Medulla oblongata (tissue), 1 donor: ENCODE measurements around the gene CDC5L.
"Not testable (repeated sequence)": the region's sequence is repeated elsewhere in the genome, so short reads cannot be mapped to it uniquely, and the experiment has no call there.

ENCODE experiments used
- DNase-seq: peaks from one replicate; pipeline ENCODE4 v3.0.0-alpha.2; 2015; ENCODE audit errors: extremely low spot score

The CDC5L gene

DNA sequence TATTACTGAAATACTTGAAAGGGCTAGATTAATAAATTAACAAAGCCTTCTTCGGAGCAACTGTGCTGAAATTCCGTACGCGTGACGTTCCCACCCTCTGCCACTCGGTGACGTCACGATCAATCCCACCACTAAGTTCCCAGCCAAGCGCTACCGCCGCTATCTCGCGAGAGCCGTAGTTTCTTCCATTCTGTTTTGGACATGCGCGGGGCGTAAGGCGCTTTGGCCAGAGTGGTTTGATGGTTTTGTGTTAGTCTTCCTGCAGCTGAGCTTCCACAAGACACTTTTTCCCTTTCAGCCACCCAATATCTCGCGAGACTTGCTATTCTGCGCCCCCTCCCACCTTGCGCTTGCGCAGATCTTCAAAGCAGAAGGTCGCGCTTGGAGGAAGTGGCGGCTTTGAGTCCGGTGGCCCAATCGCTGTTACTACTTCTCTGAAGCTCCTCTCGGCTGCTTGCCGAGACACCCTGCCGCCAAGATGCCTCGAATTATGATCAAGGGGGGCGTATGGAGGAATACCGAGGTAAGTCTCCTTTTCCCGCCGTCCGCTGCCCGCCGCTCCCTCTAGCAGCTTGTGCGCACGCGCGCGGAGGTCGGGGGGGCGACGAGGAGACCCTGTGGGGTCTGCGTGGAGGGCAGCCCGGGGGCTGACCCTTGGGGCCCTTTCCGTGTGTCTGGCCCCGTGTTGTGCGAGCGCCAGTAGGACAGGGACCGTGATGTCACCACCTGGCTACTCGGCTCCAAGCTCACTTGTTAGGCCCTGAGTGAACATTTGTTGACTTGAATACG lies at the start of gene CDC5L:
Gene CDC5L (plus strand): TSS at position 361 of the 789 bp plus-strand sequence. CDS start 118 bp downstream, at position 479.
- DNase-seq = peak; percentile 98

DNA sequence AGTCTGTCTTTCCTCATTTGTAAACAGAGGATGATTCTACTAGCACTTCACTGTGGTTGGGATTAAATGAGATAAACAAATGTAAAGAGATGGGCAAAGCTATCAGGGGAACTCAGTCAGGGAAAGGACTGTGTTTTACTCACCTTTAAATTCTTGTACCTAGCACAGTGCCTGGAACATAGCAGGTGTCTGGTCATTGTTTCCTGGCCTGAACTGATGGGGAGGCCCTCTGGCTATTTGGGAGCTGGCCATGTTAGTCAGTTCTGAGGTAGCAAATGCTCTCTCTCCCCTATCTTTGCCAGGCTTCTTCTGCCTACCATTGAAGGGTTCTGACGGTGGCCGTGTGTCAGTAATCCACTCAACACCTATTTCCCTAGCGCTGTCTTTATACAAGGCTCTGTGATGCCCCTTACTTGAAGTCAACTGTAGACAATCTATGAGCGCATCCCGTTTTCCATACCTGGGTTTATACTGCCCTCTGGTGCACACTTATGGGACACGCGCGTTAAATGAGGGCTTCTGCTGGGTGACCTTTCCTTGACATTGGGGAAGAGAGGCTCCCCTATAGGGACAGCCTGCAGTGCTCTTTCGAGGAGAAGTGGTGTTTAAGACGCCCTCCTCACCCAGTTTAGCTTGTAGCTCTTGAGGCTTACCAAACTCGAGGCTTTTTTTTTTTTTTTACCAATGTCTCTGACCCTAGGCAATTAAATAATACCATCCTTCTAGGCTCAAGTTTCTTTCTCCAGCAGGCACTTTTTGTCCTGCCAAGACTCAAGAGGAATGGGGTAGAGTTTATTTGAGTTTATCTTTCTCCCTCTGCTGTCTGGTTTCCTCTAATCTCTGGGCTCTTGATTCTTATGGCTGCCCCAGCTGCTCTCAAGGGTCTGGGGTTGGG lies 49.0 kb upstream of the CDC5L start:
- peak; percentile 82 for DNase-seq

DNA sequence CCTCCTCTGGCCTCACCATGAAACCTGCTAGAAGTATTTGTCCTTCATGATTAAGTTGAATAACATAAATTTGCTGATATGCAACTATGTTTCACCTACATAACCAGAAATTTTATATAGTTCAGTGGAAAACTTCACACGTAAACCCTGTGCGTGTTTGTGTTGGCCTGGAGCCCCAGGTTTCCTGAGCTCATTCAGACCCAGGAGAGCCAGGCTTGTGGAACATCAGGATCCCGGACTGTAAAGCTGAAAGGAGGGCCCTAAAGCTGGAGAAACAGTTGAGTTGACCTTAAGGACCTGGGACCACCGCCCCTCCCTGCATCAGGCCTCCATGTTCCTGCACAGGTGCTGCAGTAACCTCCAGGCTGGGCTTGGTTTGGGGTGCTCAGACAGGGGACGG lies 48.2 kb upstream of the CDC5L start:
- no peak for DNase-seq

DNA sequence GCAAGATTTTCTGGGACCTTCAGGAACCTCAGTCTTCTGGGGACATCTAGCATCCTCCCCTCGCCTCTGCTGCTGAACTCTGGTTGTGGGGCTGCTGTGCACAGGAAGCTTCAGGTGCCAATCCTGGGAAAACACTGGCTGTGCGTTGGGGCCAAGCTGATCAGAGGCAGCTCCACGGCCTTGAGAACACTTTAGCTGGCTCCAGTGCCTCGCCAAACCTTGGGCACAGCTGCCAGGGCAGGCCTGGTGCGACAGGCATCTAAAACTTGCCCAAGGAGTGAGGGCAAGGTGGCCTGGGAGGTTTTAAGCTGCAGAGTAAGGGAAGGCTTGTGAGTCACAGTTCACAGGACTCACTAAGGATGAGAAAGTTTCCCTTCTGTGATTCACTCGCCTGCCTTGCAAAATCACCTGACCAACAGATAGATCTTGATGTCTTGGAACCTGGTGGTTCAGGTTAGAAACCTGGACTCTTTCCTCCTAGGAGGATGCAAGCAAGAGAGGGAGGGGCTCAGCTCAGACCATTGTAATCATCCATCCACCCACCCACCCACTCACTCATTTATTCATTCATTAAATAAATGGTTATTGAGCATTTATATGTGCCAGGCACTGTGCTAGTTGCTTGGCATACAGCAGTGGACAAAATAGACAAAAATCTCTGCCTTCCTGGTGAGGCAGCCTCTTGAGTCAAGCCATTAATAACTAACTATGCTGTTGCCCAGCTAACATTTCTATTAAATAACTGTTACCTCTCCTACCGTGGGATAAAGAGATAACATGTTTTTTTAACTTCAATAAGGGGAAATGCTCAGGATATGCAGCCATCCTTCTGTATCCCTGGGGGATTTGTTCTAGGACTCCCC lies 47.5 kb upstream of the CDC5L start:
- no peak for DNase-seq

DNA sequence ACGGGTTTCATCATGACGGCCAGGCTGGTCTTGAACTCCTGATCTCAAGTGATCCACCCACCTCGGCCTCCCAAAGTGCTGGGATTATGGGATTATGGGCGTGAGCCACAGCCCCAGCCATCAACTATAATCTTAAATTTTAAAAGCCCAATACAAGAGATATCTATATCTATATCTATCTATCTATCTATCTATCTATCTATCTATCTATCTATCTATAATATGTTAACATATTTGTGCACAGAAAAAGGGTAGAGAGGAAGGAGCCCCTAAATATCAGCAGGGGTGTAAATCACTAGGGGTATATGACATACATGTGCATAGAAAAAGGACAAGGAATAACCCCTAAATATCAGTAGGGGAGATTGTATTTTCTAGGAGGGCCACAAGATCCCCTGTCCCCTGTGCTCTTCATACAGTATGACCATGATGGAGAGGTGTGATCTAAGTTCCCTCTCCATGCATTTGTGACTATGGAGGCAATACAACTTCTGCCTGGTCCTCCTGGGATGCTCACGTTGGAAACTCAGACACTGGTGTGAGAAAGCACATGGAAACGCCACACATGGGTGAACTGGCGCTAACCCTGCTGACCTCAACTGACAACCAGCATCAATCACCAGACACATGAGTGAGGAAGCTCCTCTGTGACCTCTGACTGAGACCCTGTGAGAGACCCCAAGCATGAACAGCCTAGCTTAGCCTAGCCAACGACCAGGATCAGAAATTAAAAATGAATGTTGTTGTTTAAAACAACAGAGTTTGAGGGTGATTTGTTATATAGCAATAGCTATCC lies 46.2 kb upstream of the CDC5L start:
- no peak for DNase-seq

DNA sequence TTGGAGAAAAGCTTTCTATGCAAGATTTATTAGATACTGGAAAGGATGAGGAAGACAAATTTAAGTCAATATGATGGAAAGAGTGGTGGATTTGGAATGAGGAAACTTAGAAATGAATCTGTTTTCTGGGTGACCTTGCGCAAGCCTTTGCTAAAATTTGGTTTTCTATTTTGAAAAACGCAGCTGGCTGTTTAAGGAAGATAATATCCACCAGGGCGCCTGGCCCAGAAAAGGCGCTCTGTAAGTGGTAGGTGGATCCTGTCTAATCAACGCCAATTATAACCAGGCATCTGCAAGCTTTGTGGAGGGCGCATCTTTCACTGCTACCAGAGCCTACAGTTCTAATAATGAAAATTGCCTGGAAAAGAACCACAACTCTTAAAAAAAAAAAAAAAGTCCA lies 45.5 kb upstream of the CDC5L start:
- DNase-seq = no peak

DNA sequence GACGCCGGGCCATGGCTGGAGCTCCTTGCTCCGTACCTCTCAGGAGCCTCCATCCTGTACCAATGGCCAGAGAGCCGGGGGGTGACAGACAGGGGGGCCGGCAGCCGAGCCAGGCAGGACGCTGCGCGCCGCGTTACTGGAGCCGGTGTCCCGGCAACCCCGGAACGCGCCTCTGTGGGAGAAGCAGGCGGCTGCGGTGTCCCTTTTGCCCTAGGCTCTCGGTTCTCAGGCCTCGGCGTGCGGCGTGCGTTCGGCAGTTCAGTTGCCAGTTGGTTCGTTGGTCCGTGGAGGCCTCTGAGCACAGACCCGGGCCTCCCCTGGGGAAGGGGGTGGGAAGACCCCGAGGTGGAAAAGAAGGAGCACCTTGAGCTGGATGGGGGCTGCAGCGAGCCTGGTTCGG lies 45.0 kb upstream of the CDC5L start, which contains the start of gene SPATS1:
Gene SPATS1 (plus strand): TSS at position 162 of the 400 bp plus-strand sequence. CDS start 446 bp downstream, outside the sequence.
- no peak for DNase-seq

DNA sequence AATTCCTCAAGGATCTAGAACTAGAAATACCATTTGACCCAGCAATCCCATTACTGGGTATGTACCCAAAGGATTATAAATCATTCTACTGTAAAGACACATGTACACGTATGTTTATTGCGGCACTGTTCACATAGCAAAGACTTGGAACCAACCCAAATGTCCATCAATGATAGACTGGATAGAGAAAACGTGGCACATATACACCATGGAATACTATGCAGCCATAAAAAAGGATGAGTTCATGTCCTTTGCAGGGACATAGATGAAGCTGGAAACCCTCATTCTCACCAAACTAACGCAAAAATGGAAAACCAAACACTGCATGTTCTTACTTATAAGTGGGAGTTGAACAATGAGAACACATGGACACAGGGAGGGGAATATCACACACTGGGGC lies 40.7 kb upstream of the CDC5L start:
- not testable (repeated sequence) for DNase-seq

DNA sequence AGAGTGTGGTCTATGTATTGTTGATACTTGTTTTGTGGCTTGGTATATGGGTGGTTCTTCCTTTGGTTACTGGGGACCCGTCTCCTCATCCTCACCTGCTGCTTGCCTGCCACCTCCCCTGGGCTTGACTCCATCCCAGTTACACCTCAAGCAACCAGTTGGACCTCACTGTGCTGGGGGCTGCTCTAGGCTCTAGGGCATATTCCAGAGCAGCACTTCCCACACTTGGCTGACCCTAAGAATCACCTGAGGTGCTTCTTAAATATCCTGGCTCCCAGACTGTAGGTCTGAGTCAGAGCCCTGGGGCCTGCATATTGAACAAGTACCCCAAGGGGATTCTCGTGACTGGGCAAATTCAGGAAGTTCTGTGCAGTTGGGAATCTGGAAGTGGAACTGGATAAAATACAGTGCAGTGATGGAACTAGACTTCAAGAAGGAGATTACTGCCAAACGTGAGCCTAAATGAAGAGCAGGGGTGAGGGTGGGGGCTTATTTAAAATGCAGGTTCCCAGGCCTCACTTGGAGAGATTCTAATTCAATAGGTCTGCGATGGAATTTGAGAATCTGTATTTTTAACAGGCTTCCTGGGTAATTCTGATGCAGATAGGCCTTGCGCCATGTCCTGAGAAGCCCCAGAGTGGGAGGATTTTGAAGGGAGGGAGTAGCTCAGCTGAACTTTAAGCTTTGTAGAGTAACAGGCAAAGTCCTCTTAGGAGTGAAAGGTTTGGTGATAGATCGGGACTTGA lies 37.4 kb upstream of the CDC5L start:
- DNase-seq = no peak

DNA sequence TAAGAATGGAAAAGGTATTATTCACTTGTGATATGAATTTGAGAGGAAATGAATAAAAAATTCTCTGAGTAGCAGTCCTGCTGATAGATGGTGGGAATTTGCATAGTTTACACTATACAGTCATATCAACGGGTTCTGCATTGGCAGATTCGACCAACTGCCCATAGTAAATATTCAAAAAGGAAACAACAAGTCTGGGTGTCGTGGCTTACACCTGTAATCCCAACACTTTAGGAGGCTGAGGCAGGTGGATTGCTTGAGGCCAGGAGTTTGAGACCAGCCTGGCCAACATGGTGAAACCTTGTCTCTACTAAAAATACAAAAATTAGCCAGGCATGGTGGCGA lies 36.9 kb upstream of the CDC5L start:
- not testable (repeated sequence) for DNase-seq

DNA sequence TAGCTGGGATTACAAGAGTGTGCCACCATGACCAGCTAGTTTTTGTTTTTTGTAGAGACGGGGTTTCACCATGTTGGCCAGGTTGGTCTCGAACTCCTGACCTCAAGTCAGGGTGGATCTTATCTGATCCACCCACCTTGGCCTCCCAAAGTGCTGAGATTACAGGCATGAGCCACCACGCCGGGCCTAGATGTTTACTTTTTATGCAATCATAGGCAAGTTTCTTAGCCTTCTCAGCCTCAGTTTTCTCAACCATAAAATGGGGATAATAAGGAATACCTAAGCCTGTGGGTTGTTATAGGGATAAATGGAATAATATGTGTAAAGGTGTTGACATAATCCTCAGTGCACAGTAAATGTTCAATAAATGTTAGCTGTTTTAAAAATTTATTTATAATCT lies 35.2 kb upstream of the CDC5L start:
- no peak for DNase-seq

DNA sequence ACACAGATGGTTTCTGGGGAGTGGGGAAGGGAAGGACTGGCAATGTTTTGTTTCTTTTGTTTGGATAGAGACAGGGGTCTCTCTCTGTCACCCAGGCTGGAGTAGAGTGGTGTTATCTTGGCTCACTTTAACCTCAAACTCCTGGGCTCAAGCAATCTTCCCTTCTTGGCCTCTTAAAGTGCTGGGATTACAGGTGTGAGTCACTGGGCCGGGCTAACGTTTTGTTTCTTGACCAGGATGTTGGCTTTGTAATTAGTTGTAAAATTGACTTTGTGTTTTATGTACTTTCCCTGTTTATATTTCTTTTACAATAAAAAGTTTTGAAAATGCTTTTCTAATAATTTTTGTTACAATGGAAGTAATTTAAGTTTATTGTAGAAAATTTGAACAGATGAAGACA lies 34.2 kb upstream of the CDC5L start:
- no peak for DNase-seq

DNA sequence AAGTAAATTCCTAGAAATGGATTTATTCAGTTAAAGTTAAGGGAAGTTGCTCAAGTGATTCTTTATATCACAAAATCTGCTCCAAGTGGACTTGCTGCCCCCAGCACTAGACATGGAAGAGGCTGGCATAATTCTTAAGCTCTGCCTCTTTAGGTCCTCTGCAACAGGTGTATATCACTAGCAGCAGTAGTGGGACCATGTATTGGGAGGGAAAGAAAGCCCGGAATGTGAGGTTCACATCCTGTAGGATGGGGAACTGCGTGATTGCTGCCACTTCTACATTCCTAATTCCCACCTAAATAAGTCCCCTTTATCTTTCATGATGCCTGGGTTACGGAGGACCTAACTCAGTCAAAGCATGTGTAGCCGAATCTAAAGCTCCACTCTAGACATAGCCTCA lies 31.9 kb upstream of the CDC5L start:
- no peak for DNase-seq

DNA sequence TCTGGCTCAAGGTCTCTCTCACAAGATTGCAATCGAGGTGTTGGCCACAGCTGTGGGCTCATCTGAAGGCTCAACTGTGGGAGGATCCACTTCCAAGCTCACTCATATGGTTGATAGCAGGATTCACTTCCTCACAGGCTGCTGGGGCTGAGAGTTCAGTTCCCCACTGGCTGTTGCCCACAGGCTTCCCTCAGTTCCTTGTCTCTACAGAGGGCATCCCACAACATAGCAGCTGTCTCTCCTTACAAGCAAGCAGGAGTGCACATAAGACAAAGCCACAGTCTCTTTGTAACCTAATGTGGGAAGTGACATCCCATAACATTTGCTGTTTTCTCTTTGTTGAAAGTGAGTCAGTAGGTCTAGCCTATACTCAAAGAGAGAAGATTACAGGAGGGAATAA lies 31.0 kb upstream of the CDC5L start:
- DNase-seq = no peak

DNA sequence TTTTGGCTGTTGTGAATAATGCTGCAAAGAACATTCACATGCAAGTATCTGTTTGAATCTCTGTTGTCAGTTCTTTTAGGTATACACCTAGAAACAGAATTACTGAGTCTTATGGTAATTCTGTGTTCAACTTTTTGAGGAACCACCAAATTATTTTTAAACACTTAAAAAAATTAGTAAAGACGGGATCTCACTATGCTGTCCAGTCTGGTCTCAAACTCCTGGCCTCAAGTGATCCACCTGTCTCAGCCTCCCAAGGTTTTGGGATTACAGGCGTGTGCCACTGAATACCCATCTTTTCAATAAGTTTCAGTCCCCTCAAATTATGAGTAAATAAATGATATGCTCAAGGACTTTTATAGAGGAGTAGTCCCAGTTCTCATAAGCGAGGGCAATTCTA lies 27.5 kb upstream of the CDC5L start:
- no peak for DNase-seq

DNA sequence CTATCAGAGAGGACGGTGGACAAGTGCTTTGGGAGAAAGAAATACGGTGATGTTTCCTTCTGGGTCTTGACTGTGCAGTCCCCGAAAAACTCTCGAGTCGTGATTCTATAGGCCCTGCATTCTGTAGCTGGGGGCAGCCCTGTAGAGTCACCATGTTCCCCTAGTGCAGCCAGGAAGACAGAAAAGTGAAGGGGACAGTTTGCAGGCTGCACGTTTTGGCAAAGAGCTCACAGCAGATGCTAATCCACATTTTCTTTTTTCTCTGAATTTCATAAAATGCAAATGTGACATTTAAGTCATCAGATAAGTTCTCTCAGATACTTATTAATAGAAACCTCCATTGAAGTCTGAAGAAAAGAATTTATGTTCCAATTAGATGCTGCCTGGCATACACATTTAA lies 25.6 kb upstream of the CDC5L start:
- DNase-seq = no peak

DNA sequence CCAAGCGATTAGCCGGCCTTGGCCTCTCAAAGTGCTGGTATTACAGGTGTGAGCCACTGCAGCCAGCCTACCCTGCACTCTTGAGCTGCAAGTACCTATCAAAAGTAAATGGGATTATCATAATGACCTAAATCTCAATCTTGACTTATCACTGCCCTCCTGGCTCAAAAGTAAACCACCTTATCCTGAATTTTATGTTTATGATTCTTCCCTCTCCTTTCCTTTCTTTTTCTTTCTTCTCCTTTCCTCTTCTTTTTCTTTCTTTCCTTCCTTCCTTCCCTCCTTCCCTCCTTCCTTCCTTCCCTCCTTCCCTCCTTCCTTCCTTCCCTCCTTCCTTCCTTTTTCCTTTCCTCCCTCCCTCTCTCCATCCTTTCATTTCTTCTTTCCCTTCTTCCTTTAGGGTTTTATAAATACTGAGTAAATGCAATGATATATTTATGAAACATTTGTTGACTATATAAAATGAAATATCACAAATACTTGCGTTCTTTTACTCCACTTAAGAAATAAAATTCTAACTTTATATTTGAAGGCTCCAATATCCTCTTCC lies 24.1 kb upstream of the CDC5L start:
- DNase-seq = no peak

DNA sequence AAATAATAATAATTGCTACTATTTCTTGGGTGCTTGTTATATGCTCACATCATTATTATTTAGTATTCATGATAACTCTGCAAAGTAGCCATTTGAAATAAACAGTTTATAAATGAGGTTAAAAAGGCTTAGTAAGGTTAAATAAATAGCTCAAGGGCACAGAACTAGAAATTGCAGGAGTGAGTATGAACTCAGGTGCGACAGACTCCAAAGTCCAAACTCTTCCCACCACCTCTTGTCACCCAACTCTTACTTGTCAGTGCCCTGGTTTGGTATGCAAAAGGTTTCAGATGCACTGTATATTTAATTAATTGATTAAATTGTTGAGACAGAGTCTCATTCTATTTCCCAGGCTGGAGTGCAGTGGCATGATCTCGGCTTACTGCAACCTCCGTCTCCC lies 20.7 kb upstream of the CDC5L start:
- no peak for DNase-seq

DNA sequence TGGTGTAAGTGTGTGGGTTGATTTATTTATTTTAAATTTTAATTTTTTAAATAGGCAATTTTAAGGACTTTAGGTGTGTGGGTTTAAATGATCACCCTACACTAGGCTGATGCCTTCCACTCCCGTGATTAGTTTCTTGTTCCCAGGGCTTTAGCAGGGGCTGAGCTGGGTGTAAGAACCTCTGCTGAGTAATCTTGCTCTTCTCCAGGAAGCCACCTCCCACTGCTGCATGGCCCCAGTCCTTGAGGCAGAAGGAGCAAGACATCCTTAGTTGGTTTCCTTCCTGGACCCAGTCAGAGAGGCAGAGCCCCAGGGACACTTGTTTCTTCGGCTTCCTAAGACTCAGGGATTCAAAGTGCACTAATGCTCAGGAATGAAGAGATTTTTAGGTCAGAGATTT lies 19.8 kb upstream of the CDC5L start:
- DNase-seq = no peak

DNA sequence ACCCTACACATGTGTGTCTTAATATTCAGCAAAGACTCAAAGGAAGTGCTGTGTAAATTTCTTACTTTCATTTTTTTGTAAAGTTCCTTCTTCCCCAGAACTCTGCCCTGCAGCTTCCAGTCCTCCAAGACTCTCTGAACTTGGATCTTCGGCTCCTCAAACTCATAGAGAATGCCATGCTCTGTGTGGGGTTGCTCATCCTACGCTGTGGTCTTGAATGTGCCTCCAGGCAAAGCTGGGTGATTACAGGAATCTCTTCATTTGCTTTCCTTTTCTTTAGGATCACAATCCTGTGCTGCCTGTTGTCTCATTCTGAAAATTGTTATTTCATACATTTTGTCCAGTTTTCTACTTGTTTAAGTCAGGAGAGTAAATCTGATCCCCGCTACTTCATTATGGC lies 14.5 kb upstream of the CDC5L start:
- DNase-seq = no peak
